ENCODE measurements around the gene PRAMEF1.
"Not testable (repeated sequence)": the region's sequence is repeated elsewhere in the genome, so short reads cannot be mapped to it uniquely, and the experiment has no call there.

The PRAMEF1 gene

GRCh38 chr1:12798911-12799310, 7.7 kb downstream of the PRAMEF1 start:
- no peaks in the 10 kb centered on the region for H3K4me1 ChIP-seq (ENCODE audit: control insufficient read depth, low read depth, low read length)
- H3K36me3 ChIP-seq (ENCODE audit: control insufficient read depth, insufficient read depth, low read length) = no peaks in the 10 kb centered on the region
- no peaks in the 10 kb centered on the region for H3K79me2 ChIP-seq (ENCODE audit: control insufficient read depth, insufficient read depth, low read length)
- H4K8ac ChIP-seq (ENCODE audit: low read depth, low read length) = no peak overlapping the region
- H2BK5ac ChIP-seq (ENCODE audit: low read length) = no peak overlapping the region
- no peak overlapping the region for H3K18ac ChIP-seq (ENCODE audit: low read length)
- H3K23ac ChIP-seq (ENCODE audit: low read length) = no peak overlapping the region
- no peak overlapping the region for H2BK120ac ChIP-seq (ENCODE audit: low read depth, low read length)
- no peak for DNase-seq
- no peak overlapping the region for H3K9ac ChIP-seq (ENCODE audit: low read length)
- no peak overlapping the region for H3K27ac ChIP-seq (ENCODE audit: low read depth, low read length)
- H3K4ac ChIP-seq (ENCODE audit: low read depth, low read length) = no peak overlapping the region
- H3K79me1 ChIP-seq (ENCODE audit: low read length) = no peaks in the 10 kb centered on the region
- H3K4me2 ChIP-seq (ENCODE audit: low read length) = no peak overlapping the region
- no peaks in the 10 kb centered on the region for H3K27me3 ChIP-seq (ENCODE audit: insufficient read depth, low read length, poor library complexity)
- H2AK5ac ChIP-seq (ENCODE audit: low read length) = no peak overlapping the region
- H3K4me3 ChIP-seq (ENCODE audit: low read length) = no peak overlapping the region
- no CpG with 5 or more reads among the region's 4 CpGs for WGBS (ENCODE audit: extremely low coverage, insufficient coverage, low lambda C conversion rate)
- H3K56ac ChIP-seq (ENCODE audit: low read length) = no peak overlapping the region
- H4K5ac ChIP-seq (ENCODE audit: low read length) = no peak overlapping the region
- no peak overlapping the region for H2BK15ac ChIP-seq (replicated peaks; ENCODE audit: low read depth)

GRCh38 chr1:12799730-12800129, 8.5 kb downstream of the PRAMEF1 start:
- Histone ChIP-seq H3K4me3 (ENCODE audit: low read length) (no peak overlapping the region), H3K4me2 (ENCODE audit: low read length) (no peak overlapping the region)

GRCh38 chr1:12809933-12810332, 18.7 kb downstream of the PRAMEF1 start:
- no peaks in the 10 kb centered on the region for H3K36me3 ChIP-seq (ENCODE audit: control insufficient read depth, insufficient read depth, low read length)
- H3K23ac ChIP-seq (ENCODE audit: low read length) = no peak overlapping the region
- no peak overlapping the region for H3K56ac ChIP-seq (ENCODE audit: low read length)
- no peaks in the 10 kb centered on the region for H3K27me3 ChIP-seq (ENCODE audit: insufficient read depth, low read length, poor library complexity)
- no peak for DNase-seq
- H3K79me1 ChIP-seq (ENCODE audit: low read length) = no peaks in the 10 kb centered on the region
- H3K4me1 ChIP-seq (ENCODE audit: control insufficient read depth, low read depth, low read length) = no peaks in the 10 kb centered on the region
- H3K79me2 ChIP-seq (ENCODE audit: control insufficient read depth, insufficient read depth, low read length) = no peaks in the 10 kb centered on the region
- no peak overlapping the region for H3K9ac ChIP-seq (ENCODE audit: low read length)
- H3K27ac ChIP-seq (ENCODE audit: low read depth, low read length) = no peak overlapping the region
- no peak overlapping the region for H3K18ac ChIP-seq (ENCODE audit: low read length)
- H2BK120ac ChIP-seq (ENCODE audit: low read depth, low read length) = no peak overlapping the region
- no peak overlapping the region for H3K4me2 ChIP-seq (ENCODE audit: low read length)
- H4K8ac ChIP-seq (ENCODE audit: low read depth, low read length) = no peak overlapping the region
- no CpG with 5 or more reads among the region's 1 CpG for WGBS (ENCODE audit: extremely low coverage, insufficient coverage, low lambda C conversion rate)
- H3K4ac ChIP-seq (ENCODE audit: low read depth, low read length) = no peak overlapping the region
- H2AK5ac ChIP-seq (ENCODE audit: low read length) = no peak overlapping the region
- H2BK15ac ChIP-seq (replicated peaks; ENCODE audit: low read depth) = no peak overlapping the region
- H3K4me3 ChIP-seq (ENCODE audit: low read length) = no peak overlapping the region
- no peak overlapping the region for H4K5ac ChIP-seq (ENCODE audit: low read length)
- H2BK5ac ChIP-seq (ENCODE audit: low read length) = no peak overlapping the region

More at GRCh38 chr1:12799730-12800129, 8.5 kb downstream of the PRAMEF1 start:
- Histone ChIP-seq H4K5ac (ENCODE audit: low read length) (no peak overlapping the region), H2BK5ac (ENCODE audit: low read length) (no peak overlapping the region), H2AK5ac (ENCODE audit: low read length) (no peak overlapping the region), H2BK120ac (ENCODE audit: low read depth, low read length) (no peak overlapping the region), H3K27ac (ENCODE audit: low read depth, low read length) (no peak overlapping the region), H2BK15ac (replicated peaks; ENCODE audit: low read depth) (no peak overlapping the region), H3K27me3 (ENCODE audit: insufficient read depth, low read length, poor library complexity) (no peaks in the 10 kb centered on the region), H3K4ac (ENCODE audit: low read depth, low read length) (no peak overlapping the region), H3K9ac (ENCODE audit: low read length) (no peak overlapping the region), H3K4me1 (ENCODE audit: control insufficient read depth, low read depth, low read length) (no peaks in the 10 kb centered on the region), H3K36me3 (ENCODE audit: control insufficient read depth, insufficient read depth, low read length) (no peaks in the 10 kb centered on the region), H3K56ac (ENCODE audit: low read length) (no peak overlapping the region), H3K18ac (ENCODE audit: low read length) (no peak overlapping the region), H3K79me1 (ENCODE audit: low read length) (no peaks in the 10 kb centered on the region), H3K79me2 (ENCODE audit: control insufficient read depth, insufficient read depth, low read length) (no peaks in the 10 kb centered on the region), H3K23ac (ENCODE audit: low read length) (no peak overlapping the region), H4K8ac (ENCODE audit: low read depth, low read length) (no peak overlapping the region)
- WGBS (ENCODE audit: extremely low coverage, insufficient coverage, low lambda C conversion rate) = no CpG with 5 or more reads among the region's 2 CpGs
- no peak for DNase-seq

- no peaks in the 10 kb centered on the region for H3K79me1 ChIP-seq (ENCODE audit: low read length)
- H2BK120ac ChIP-seq (ENCODE audit: low read depth, low read length) = no peak overlapping the region
- no peak overlapping the region for H2BK5ac ChIP-seq (ENCODE audit: low read length)
- no peak overlapping the region for H3K27ac ChIP-seq (ENCODE audit: low read depth, low read length)
- no peak overlapping the region for H4K5ac ChIP-seq (ENCODE audit: low read length)
- no peaks in the 10 kb centered on the region for H3K27me3 ChIP-seq (ENCODE audit: insufficient read depth, low read length, poor library complexity)
- no peak overlapping the region for H2BK15ac ChIP-seq (replicated peaks; ENCODE audit: low read depth)
- H3K23ac ChIP-seq (ENCODE audit: low read length) = no peak overlapping the region
- H3K79me2 ChIP-seq (ENCODE audit: control insufficient read depth, insufficient read depth, low read length) = no peaks in the 10 kb centered on the region
- H3K36me3 ChIP-seq (ENCODE audit: control insufficient read depth, insufficient read depth, low read length) = no peaks in the 10 kb centered on the region
- no peak for DNase-seq
- H3K4me2 ChIP-seq (ENCODE audit: low read length) = no peak overlapping the region
- H2AK5ac ChIP-seq (ENCODE audit: low read length) = no peak overlapping the region
- H3K18ac ChIP-seq (ENCODE audit: low read length) = no peak overlapping the region
- H3K56ac ChIP-seq (ENCODE audit: low read length) = no peak overlapping the region
- no CpG with 5 or more reads among the region's 5 CpGs for WGBS (ENCODE audit: extremely low coverage, insufficient coverage, low lambda C conversion rate)
- no peak overlapping the region for H3K4me3 ChIP-seq (ENCODE audit: low read length)
- no peak overlapping the region for H3K9ac ChIP-seq (ENCODE audit: low read length)
- H3K4ac ChIP-seq (ENCODE audit: low read depth, low read length) = no peak overlapping the region
- H4K8ac ChIP-seq (ENCODE audit: low read depth, low read length) = no peak overlapping the region
- H3K4me1 ChIP-seq (ENCODE audit: control insufficient read depth, low read depth, low read length) = no peaks in the 10 kb centered on the region
Measured at GRCh38 chr1:12810691-12811408, 19.7 kb downstream of the PRAMEF1 start.

- Histone ChIP-seq H3K27ac (ENCODE audit: low read depth, low read length) (no peak overlapping the region), H3K56ac (ENCODE audit: low read length) (no peak overlapping the region), H2AK5ac (ENCODE audit: low read length) (no peak overlapping the region), H3K4me1 (ENCODE audit: control insufficient read depth, low read depth, low read length) (no peaks in the 10 kb centered on the region), H3K18ac (ENCODE audit: low read length) (no peak overlapping the region), H3K9ac (ENCODE audit: low read length) (no peak overlapping the region), H2BK120ac (ENCODE audit: low read depth, low read length) (no peak overlapping the region), H3K4ac (ENCODE audit: low read depth, low read length) (no peak overlapping the region), H4K5ac (ENCODE audit: low read length) (no peak overlapping the region), H3K4me3 (ENCODE audit: low read length) (no peak overlapping the region), H3K79me1 (ENCODE audit: low read length) (no peaks in the 10 kb centered on the region), H3K36me3 (ENCODE audit: control insufficient read depth, insufficient read depth, low read length) (no peaks in the 10 kb centered on the region), H4K8ac (ENCODE audit: low read depth, low read length) (no peak overlapping the region), H3K23ac (ENCODE audit: low read length) (no peak overlapping the region), H3K4me2 (ENCODE audit: low read length) (no peak overlapping the region), H2BK5ac (ENCODE audit: low read length) (no peak overlapping the region), H3K79me2 (ENCODE audit: control insufficient read depth, insufficient read depth, low read length) (no peaks in the 10 kb centered on the region), H2BK15ac (replicated peaks; ENCODE audit: low read depth) (no peak overlapping the region), H3K27me3 (ENCODE audit: insufficient read depth, low read length, poor library complexity) (no peaks in the 10 kb centered on the region)
- no peak for DNase-seq
- WGBS (ENCODE audit: extremely low coverage, insufficient coverage, low lambda C conversion rate) = no CpG with 5 or more reads among the region's 2 CpGs
Measured at GRCh38 chr1:12811409-12811784, 20.2 kb downstream of the PRAMEF1 start.

- H3K4me3 ChIP-seq (ENCODE audit: low read length); H3K4me1 ChIP-seq (ENCODE audit: control insufficient read depth, low read depth, low read length); H2BK5ac ChIP-seq (ENCODE audit: low read length); H3K4me2 ChIP-seq (ENCODE audit: low read length); H3K9ac ChIP-seq (ENCODE audit: low read length); H3K36me3 ChIP-seq (ENCODE audit: control insufficient read depth, insufficient read depth, low read length); H4K8ac ChIP-seq (ENCODE audit: low read depth, low read length); H3K18ac ChIP-seq (ENCODE audit: low read length); H2BK15ac ChIP-seq (replicated peaks; ENCODE audit: low read depth); DNase-seq; H3K23ac ChIP-seq (ENCODE audit: low read length); H3K4ac ChIP-seq (ENCODE audit: low read depth, low read length); H3K56ac ChIP-seq (ENCODE audit: low read length); H3K27me3 ChIP-seq (ENCODE audit: insufficient read depth, low read length, poor library complexity); H4K5ac ChIP-seq (ENCODE audit: low read length); H3K27ac ChIP-seq (ENCODE audit: low read depth, low read length); H3K79me1 ChIP-seq (ENCODE audit: low read length); H2AK5ac ChIP-seq (ENCODE audit: low read length); H3K79me2 ChIP-seq (ENCODE audit: control insufficient read depth, insufficient read depth, low read length); H2BK120ac ChIP-seq (ENCODE audit: low read depth, low read length): not testable (repeated sequence)
- WGBS (ENCODE audit: extremely low coverage, insufficient coverage, low lambda C conversion rate) = no CpG with 5 or more reads among the region's 6 CpGs
Measured at GRCh38 chr1:12819061-12819460, 27.9 kb downstream of the PRAMEF1 start.
